T-cell (primary cell): ENCODE measurements around the gene C20orf173. TPM values are rescaled to one million over a fixed set of nuclear protein-coding genes. Genes with fewer than 3 reads are reported as not detected.
A peak's percentile ranks its signal among the peaks of the same experiment; 100 is the strongest.
"Not testable (repeated sequence)": the region's sequence is repeated elsewhere in the genome, so short reads cannot be mapped to it uniquely, and the experiment has no call there.

Experiments used
- ATAC-seq, 4 experiments: fragments of 200-7000 bp in 3 of 4; fragments of 150-1000 bp in 1 of 4; cut with Tn5 transposase; replicated peaks in 1 of 4; 1 replicate in 3 of 4; 2 replicates in 1 of 4; pipeline ENCODE4 v1.10.0; 2021; ENCODE audit warnings: moderate library complexity in 3 of 4, mild to moderate bottlenecking in 2 of 4, moderate number of reproducible peaks in 1 of 4
- CTCF ChIA-PET, 2 donors: fragments of 300-600 bp; sonication (Branson Sonifier 250); formaldehyde crosslinking; loops; one replicate each; lab custom pipeline; 2022; ENCODE audit warnings: antibody characterized with exemption in 2 of 2; lab: Charles Lee
- POLR2A ChIA-PET, 2 donors: fragments of 300-600 bp; sonication (Branson Sonifier 250); formaldehyde crosslinking; loops; one replicate each; lab custom pipeline; 2022; ENCODE audit warnings: antibody characterized with exemption in 2 of 2; lab: Charles Lee
- DNase-seq, 35 experiments: peaks; one replicate each; pipeline versions ENCODE4 v3.0.0 to v3.0.0-alpha.2; 2013 to 2023
- H3K27ac ChIP-seq: one replicate; pipeline ENCODE4 v1.5.1; 2013; ENCODE audit warnings: low read length
- H3K27me3 ChIP-seq, 2 experiments: replicated peaks in 1 of 2; 1 replicate in 1 of 2; 2 replicates in 1 of 2; pipeline versions ENCODE4 v1.6.1 to v1.7.0; 2013; ENCODE audit warnings: low read length in 1 of 2, mixed read lengths in 1 of 2; ENCODE audit not compliant: control insufficient read depth in 2 of 2, insufficient read depth in 2 of 2; ENCODE audit errors: extremely low read depth in 1 of 2
- H3K36me3 ChIP-seq, 2 donors: 1 replicate in 1 of 2; 2 replicates in 1 of 2; pipeline versions ENCODE4 v1.6.1 to v1.7.0; 2013; ENCODE audit warnings: low read length in 1 of 2; ENCODE audit not compliant: control insufficient read depth in 2 of 2, insufficient read depth in 1 of 2; ENCODE audit errors: extremely low read depth in 1 of 2
- H3K4me1 ChIP-seq, 2 experiments: 1 replicate in 1 of 2; 2 replicates in 1 of 2; pipeline versions ENCODE4 v1.6.1 to v1.7.0; 2013; ENCODE audit warnings: low read length in 2 of 2, mixed read lengths in 1 of 2; ENCODE audit not compliant: insufficient read depth in 2 of 2, control insufficient read depth in 1 of 2; ENCODE audit errors: extremely low read depth in 1 of 2
- H3K4me3 ChIP-seq, 2 donors: 1 replicate in 1 of 2; 2 replicates in 1 of 2; pipeline versions ENCODE4 v1.5.1 to v1.7.0; 2013; ENCODE audit warnings: mild to moderate bottlenecking in 2 of 2, low read length in 1 of 2, moderate library complexity in 1 of 2; ENCODE audit not compliant: control insufficient read depth in 1 of 2; ENCODE audit errors: extremely low read depth in 1 of 2
- H3K9me3 ChIP-seq: 2 replicates; pipeline ENCODE4 v1.7.0; 2013
- H3K27ac Mint-ChIP-seq, 2 donors: one replicate each; pipeline ENCODE4 v1.8.0; 2020 to 2021; ENCODE audit warnings: mild to moderate bottlenecking in 2 of 2, mixed read lengths in 2 of 2
- H3K27me3 Mint-ChIP-seq, 2 donors: one replicate each; pipeline ENCODE4 v1.8.0; 2021 to 2022; ENCODE audit warnings: mixed read lengths in 2 of 2
- H3K36me3 Mint-ChIP-seq: one replicate; pipeline ENCODE4 v1.8.0; 2021; ENCODE audit warnings: mixed read lengths
- H3K4me1 Mint-ChIP-seq, 3 donors: one replicate each; pipeline ENCODE4 v1.8.0; 2020 to 2022; ENCODE audit warnings: mixed read lengths in 3 of 3, mild to moderate bottlenecking in 1 of 3
- H3K4me3 Mint-ChIP-seq, 3 donors: one replicate each; pipeline ENCODE4 v1.8.0; 2020 to 2022; ENCODE audit warnings: mild to moderate bottlenecking in 3 of 3, mixed read lengths in 3 of 3, moderate library complexity in 3 of 3
- H3K9me3 Mint-ChIP-seq, 3 donors: one replicate each; pipeline ENCODE4 v1.8.0; 2020 to 2022; ENCODE audit warnings: mixed read lengths in 3 of 3
- WGBS: methylation state at CpG from one replicate; pipeline ENCODE4 v1.1.5; 2013; ENCODE audit warnings: missing lambda C conversion rate; ENCODE audit not compliant: insufficient coverage; 5-methylcytosine and 5-hydroxymethylcytosine counted together
- total RNA-seq, 35 experiments: library from RNA in 6 of 35; stranded (reverse) in 6 of 35; fragments of 120-200 nt in 1 of 35; gene quantifications; one replicate each; pipeline versions ENCODE4 v1.2.1 to v1.2.4 and lab custom pipeline; 2013 to 2026

C20orf173 gene
- total RNA-seq, 5 donors from 2014 or later (not counting 1 experiment from before 2014, with no cell fraction given) = not detected

GRCh38 chr20:35539756-35540212, 10.3 kb upstream of the C20orf173 start:
- H3K4me3 Mint-ChIP-seq = peak overlapping the region in 1 of 3 donors; percentile 31
- peaks cover 17 to 26% (median 25%) of the 10 kb centered on the region in 3 donors for H3K4me1 Mint-ChIP-seq
- ATAC-seq (no peak), DNase-seq (peak in 9 of 35 experiments; percentile 6 to 49 (median 10))
- Histone ChIP-seq H3K27ac (no peak overlapping the region), H3K27me3 (no peaks in the 10 kb centered on the region), H3K9me3 (no peaks in the 10 kb centered on the region), H3K4me1 (peaks cover 3 to 16% of the 10 kb centered on the region in 2 experiments), H3K36me3 (peaks cover 0 to 3% of the 10 kb centered on the region in 2 donors), H3K4me3 (no peak overlapping the region)
- H3K27ac Mint-ChIP-seq = no peak overlapping the region
- CTCF ChIA-PET = interaction anchor here (0.6 kb wide), 2 partner anchors 67 to 770 kb away, joined by 3 to 5 read pairs; no protein-coding TSS in a partner anchor
- peaks cover 10% of the 10 kb centered on the region for H3K36me3 Mint-ChIP-seq
- WGBS = 79% methylated on average over 10 of the region's 11 CpGs
- POLR2A ChIA-PET = no interaction called here
- H3K9me3 Mint-ChIP-seq = no peaks in the 10 kb centered on the region
- H3K27me3 Mint-ChIP-seq = no peaks in the 10 kb centered on the region

GRCh38 chr20:35527122-35527769, 2.2 kb downstream of the C20orf173 start:
- ATAC-seq = no peak

DNA sequence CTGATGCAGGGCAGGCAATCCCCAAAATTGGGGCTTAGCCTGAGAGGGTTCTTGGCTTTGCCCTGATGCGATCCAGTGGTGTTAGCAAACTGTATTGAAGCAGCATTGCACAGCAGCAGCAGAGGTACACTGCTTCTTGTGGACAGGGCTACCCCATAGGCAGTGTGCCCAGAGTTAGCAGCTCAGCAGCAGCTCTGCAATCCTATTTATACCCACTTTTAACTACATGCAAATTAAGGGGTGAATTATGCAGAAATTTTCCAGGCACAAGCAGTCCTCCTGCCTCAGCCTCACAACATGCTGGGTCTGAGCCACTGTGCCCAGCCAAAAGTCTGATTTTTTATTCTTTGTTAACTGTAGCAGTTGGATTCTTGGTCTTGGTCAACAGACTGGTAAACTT, 3.8 kb downstream of the C20orf173 start:
- no peak for ATAC-seq
- Mint-ChIP-seq H3K4me3 (no peak overlapping the region), H3K9me3 (no peaks in the 10 kb centered on the region), H3K27me3 (no peaks in the 10 kb centered on the region), H3K27ac (no peak overlapping the region), H3K36me3 (no peaks in the 10 kb centered on the region), H3K4me1 (no peaks in the 10 kb centered on the region)
- WGBS = no CpG with 5 or more reads among the region's 1 CpG
- ChIA-PET CTCF (no interaction called here), POLR2A (no interaction called here)
- no peak overlapping the region for H3K27ac ChIP-seq
- H3K36me3 ChIP-seq = no peaks in the 10 kb centered on the region
- DNase-seq = no peak
- H3K9me3 ChIP-seq = no peaks in the 10 kb centered on the region
- no peaks in the 10 kb centered on the region for H3K27me3 ChIP-seq
- H3K4me1 ChIP-seq = no peaks in the 10 kb centered on the region
- no peak overlapping the region for H3K4me3 ChIP-seq

More at GRCh38 chr20:35527122-35527769, 2.2 kb downstream of the C20orf173 start:
- no peaks in the 10 kb centered on the region for H3K36me3 ChIP-seq
- no peak overlapping the region for H3K4me3 ChIP-seq
- DNase-seq = no peak
- H3K27ac ChIP-seq = no peak overlapping the region
- ChIA-PET CTCF (interaction anchor here in 1 of 2 donors (0.6 kb wide), 1 partner anchor 11 kb away, joined by 6 read pairs; no protein-coding TSS in a partner anchor), POLR2A (no interaction called here)
- H3K9me3 Mint-ChIP-seq = no peaks in the 10 kb centered on the region
- H3K4me1 ChIP-seq = no peaks in the 10 kb centered on the region
- no peaks in the 10 kb centered on the region for H3K27me3 Mint-ChIP-seq
- H3K9me3 ChIP-seq = no peaks in the 10 kb centered on the region
- no peaks in the 10 kb centered on the region for H3K27me3 ChIP-seq
- no peak overlapping the region for H3K4me3 Mint-ChIP-seq
- no peak overlapping the region for H3K27ac Mint-ChIP-seq
- H3K36me3 Mint-ChIP-seq = no peaks in the 10 kb centered on the region
- WGBS = 94% methylated on average over 6 of the region's 12 CpGs
- H3K4me1 Mint-ChIP-seq = no peaks in the 10 kb centered on the region

GRCh38 chr20:35523298-35523888, 6.1 kb downstream of the C20orf173 start:
- WGBS = 63% methylated on average over 3 of the region's 6 CpGs
- POLR2A ChIA-PET = no interaction called here
- CTCF ChIA-PET = no interaction called here
- Mint-ChIP-seq H3K27ac (no peak overlapping the region), H3K36me3 (no peaks in the 10 kb centered on the region), H3K27me3 (no peaks in the 10 kb centered on the region), H3K9me3 (no peaks in the 10 kb centered on the region), H3K4me1 (no peaks in the 10 kb centered on the region), H3K4me3 (no peak overlapping the region)
- H3K4me3 ChIP-seq = no peak overlapping the region
- DNase-seq (peak in 8 of 35 experiments; percentile 9 to 36 (median 16)), ATAC-seq (peak in 1 of 4 experiments; percentile 48)
- no peaks in the 10 kb centered on the region for H3K4me1 ChIP-seq
- H3K36me3 ChIP-seq = no peaks in the 10 kb centered on the region
- no peak overlapping the region for H3K27ac ChIP-seq
- H3K9me3 ChIP-seq = no peaks in the 10 kb centered on the region
- no peaks in the 10 kb centered on the region for H3K27me3 ChIP-seq

- Mint-ChIP-seq H3K27me3 (no peaks in the 10 kb centered on the region), H3K4me3 (no peak overlapping the region), H3K9me3 (no peaks in the 10 kb centered on the region), H3K36me3 (peaks cover 2% of the 10 kb centered on the region), H3K27ac (no peak overlapping the region), H3K4me1 (no peaks in the 10 kb centered on the region)
- no peak for DNase-seq
- no peaks in the 10 kb centered on the region for H3K27me3 ChIP-seq
- no peak overlapping the region for H3K4me3 ChIP-seq
- POLR2A ChIA-PET = no interaction called here
- WGBS = 71% methylated on average over 1 of the region's 9 CpGs
- H3K4me1 ChIP-seq = no peaks in the 10 kb centered on the region
- H3K9me3 ChIP-seq = no peaks in the 10 kb centered on the region
- peaks cover 7 to 19% of the 10 kb centered on the region in 2 donors for H3K36me3 ChIP-seq
- ATAC-seq = no peak
- CTCF ChIA-PET = interaction anchor here (0.5 to 0.7 kb wide), 2 partner anchors 11 to 344 kb away, joined by 3 to 7 read pairs; partner anchors contain the start of gene C20orf173 (in 1 of the 2)
- H3K27ac ChIP-seq = no peak overlapping the region
Observed at GRCh38 chr20:35518955-35519354, 10.5 kb downstream of the C20orf173 start.

DNA sequence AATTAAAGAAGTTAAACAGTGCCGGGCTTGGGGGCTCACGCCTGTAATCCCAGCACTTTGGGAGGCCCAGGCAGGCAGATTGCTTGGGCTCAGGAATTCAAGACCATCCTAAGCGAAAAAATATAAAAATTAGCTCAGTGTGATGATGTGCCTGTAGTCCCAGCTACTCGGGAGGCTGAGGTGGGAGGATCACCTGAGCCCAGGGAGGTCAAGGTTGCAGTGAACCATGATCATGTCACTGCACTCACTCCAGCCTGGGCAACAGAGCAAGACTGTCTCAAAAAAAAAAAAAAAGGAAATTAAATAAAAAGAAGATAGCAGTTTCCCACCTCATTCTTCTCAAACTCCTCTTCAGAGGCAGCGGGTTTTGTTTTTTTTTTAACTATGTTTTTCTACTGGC, 11.7 kb downstream of the C20orf173 start:
- ATAC-seq, H3K27ac ChIP-seq, H3K27me3 ChIP-seq, H3K4me1 Mint-ChIP-seq, H3K4me1 ChIP-seq, H3K27ac Mint-ChIP-seq, DNase-seq, CTCF ChIA-PET, H3K4me3 ChIP-seq, H3K27me3 Mint-ChIP-seq, H3K9me3 ChIP-seq, H3K9me3 Mint-ChIP-seq, H3K36me3 Mint-ChIP-seq, H3K4me3 Mint-ChIP-seq: not testable (repeated sequence)
- POLR2A ChIA-PET = interaction anchor here in 1 of 2 donors (0.7 kb wide), 1 partner anchor 19 kb away, joined by 3 read pairs; no protein-coding TSS in a partner anchor
- 89% methylated on average over 3 of the region's 5 CpGs for WGBS
- H3K36me3 ChIP-seq = peaks cover 10 to 22% of the 10 kb centered on the region in 2 donors
